ENCODE measurements around the gene PLA2G5.
"Not testable (repeated sequence)": the region's sequence is repeated elsewhere in the genome, so short reads cannot be mapped to it uniquely, and the experiment has no call there.

- TF ChIP-seq CTCF (conservative IDR thresholded peaks at IDR 0.05; ENCODE audit: low read length); EZH2phosphoT487 (IDR thresholded peaks at IDR 0.05; ENCODE audit: borderline replicate concordance, low read depth, low read length): not testable (repeated sequence)
Measured at GRCh38 chr1:20049056-20049798, 20.8 kb upstream of the PLA2G5 start.
